ENCODE results near the gene KRTAP10-8.

GRCh38 chr21:44571296-44571695 lies 40.6 kb upstream of the KRTAP10-8 start:
- no peak for TF ChIP-seq EZH2phosphoT487 (IDR thresholded peaks at IDR 0.05; ENCODE audit: unreplicated experiment)
- TF ChIP-seq CTCF (conservative IDR thresholded peaks at IDR 0.05; ENCODE audit: low read depth in 2 of 2), result no peak
- no peak for TF ChIP-seq EZH2 (IDR thresholded peaks at IDR 0.05; ENCODE audit: low read depth, unreplicated experiment)
- no peak for TF ChIP-seq POLR2AphosphoS5 (IDR thresholded peaks at IDR 0.05; ENCODE audit: low read depth)
- no peak for TF ChIP-seq CREB1 (CRISPR knock-in tag; IDR thresholded peaks at IDR 0.05; ENCODE audit: low read depth)
- TF ChIP-seq STAT1 (IDR thresholded peaks at IDR 0.05; ENCODE audit: unreplicated experiment), result no peak
- no peak for TF ChIP-seq REST (IDR thresholded peaks at IDR 0.05; ENCODE audit: unreplicated experiment)
- no peak for TF ChIP-seq JUNB (IDR thresholded peaks at IDR 0.05; ENCODE audit: unreplicated experiment)
